Activated gamma-delta T cell treated with Interleukin-2 at 50 U/mL for 16 hours (primary cell): Measurements from ENCODE around the gene TAOK2.
"Not testable (repeated sequence)": the region's sequence is repeated elsewhere in the genome, so short reads cannot be mapped to it uniquely, and the experiment has no call there.

Experiments used
- DNase-seq: peaks from one replicate; pipeline ENCODE4 v3.0.0-alpha.2; 2020

TAOK2 gene

DNA sequence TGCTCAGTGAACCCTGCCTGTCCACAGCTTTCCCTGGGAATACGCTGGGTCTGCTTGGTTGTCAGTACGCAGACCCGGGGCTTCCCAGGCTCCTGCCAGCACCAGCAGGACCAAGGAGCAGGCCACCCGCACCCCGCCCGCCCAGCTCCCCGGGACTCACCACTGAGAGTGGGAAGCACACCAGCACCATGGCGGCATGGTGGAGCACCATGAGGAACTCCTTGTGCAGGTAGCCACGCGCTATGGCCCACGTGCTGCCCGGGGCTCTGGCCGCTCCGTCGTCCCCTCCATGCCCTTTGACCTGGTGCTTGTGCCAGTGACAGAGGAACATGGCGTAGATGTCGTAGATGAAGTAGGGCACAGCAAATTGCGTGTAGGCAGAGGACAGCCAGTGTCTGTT is 52.8 kb downstream of the TAOK2 start:
- DNase-seq: no peak

DNA sequence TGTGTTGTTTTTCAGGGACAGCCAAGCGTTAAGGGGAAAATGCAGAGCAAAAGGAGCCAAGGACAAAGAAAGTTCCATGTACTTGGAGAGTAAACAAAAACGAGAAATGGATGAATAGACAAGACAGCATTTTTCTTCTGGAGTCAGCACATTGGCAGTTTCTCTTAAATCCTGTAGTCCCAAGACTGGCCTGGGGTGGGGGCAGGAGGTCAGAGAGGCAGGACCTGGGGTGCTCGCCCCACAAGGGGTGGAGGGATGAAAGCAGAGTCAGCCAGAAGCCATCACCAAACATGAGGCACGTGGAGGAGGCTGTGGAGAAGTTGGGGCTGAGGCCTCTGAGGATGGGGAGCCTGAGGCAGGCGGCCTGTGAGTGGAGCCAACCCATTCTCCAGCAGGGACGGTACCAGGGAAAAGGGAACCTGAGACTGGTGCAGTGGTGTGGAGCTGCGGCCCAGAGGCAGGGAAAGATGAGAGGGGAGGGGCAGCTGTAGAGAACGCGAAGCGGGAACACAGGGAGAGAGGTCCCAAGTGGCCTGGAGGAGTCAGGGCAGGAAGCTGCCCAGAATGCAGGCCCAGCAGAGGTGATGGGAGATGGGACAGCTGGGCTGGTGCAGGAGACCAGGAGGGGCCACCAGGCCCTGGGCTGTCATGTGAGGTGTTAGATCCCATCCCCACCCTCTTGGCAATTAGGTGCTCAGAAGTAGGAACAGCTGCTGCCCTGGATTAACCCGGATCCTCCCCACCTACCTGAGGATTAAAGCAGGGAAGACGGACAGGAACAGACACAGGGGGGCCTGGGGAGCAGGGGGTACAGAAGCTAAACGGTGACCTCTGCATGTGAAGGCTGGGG is 54.1 kb downstream of the TAOK2 start:
- DNase-seq: no peak

DNA sequence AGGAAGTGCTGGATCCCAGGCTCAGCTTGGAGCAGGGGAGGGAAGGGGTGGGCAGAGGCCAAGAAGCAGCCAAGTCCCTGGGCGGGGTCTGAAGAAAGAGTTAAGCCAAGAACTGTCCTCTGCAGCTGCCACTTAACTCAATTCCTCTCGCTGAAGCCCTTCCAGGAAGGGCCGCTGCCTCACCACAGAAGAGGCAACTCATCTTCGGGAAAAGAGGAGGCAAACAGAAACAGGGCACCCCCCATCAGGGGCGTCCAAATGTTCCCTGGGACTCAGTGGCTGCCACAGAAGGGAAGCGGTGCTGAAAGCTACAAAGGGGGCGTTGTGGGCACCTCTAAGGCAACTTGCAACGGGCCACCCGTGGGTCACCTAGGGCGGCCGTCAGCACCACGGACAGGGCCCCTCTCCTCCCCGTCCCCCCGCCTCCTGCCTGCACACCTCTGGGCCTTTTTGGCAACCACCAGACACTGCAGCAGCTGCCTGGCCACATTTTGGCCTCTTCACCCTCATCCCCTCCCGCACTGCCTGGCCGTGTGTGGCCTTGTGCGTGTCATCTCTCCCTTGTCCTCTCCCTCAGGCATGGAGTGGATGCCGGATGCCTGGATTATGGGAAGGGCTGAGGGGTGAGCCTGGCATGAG is 54.9 kb downstream of the TAOK2 start:
- DNase-seq: no peak

DNA sequence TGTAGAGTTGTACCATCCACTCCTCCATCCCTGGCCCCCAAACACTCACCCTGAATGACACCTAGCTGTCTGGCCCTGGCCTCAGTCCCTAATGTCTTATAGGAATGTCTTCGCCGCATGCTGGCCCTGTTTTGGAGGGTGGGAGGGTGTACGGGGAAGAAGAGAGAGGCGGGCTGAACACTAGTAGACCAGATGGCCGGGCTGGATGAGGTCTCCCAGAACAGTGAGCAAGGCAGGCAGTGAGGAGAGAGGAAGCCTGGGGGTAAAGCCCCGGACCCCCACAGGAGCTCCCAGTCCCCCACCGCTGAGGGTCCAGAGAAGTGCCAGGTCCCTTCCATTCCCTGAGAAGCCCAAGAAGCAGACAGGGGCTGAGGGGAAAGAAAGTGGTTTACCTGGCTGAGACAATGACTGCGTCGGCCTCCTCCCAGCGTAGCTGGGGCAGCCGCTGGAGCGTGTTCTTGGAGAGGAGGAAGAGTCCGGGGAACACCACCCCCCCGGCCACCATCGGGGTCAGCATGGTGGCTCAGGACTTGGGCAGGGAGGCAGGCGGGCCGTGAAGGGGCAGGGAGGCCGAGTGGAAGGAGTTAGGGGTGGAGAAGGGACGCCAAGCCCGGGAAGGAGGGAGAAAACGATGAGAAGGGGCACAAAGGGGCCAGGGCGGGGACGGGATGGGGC is 56.5 kb downstream of the TAOK2 start:
- DNase-seq: no peak

DNA sequence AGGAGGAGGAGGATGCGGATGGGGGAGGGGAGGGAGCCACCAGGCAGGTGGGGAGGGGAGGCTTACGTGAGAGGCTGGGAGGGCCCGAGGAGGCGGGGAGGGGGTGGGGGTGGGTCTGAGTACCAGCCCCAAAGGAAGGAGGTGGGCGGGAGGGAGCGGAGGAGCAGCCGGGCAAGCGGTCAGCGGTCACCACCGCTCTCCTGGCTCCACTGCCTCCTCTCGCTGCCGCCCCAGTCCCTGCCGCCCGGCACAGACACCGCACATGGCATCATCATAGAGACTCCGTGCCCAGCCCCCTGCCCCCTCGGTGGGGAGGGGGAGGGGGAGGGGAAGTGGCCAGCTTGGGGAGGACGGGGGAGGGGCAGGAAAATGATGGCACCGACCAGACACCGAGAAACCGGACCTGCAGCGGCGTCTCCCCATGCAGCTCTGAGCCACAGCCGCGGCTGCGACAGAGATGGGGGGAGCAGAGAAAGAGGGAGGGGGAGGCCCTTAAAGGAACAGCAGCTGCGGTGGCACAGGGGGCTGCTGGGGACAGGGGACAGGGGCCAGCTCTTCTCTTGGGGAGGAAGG is 57.3 kb downstream of the TAOK2 start, which contains the start of gene TLCD3B:
TLCD3B (minus strand) TSS at position 431 of the 573 bp plus-strand sequence. CDS start 744 bp downstream, outside the sequence.
- DNase-seq: no peak

DNA sequence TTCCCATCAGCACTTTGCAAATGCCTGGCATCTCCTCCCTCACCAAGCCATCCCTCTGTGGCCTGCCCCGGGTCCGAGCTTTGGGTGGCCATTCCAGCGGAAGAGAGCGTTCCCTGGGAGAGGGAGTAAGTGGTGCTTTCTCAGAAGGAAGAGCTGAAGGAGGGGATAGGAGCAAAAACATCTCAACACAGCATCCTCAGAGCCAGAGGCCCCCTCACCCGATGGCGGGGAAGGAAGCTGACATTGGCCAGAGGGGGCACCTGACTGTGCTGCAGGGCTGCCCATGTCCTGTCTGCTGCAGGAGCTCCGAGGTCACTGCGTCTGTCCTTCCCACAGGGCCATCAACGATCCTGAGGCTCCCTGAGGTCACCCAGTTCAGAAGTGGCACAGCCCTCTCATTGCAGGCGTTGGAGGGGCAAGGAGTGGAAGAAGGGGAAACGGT is 57.8 kb downstream of the TAOK2 start:
- DNase-seq: no peak

DNA sequence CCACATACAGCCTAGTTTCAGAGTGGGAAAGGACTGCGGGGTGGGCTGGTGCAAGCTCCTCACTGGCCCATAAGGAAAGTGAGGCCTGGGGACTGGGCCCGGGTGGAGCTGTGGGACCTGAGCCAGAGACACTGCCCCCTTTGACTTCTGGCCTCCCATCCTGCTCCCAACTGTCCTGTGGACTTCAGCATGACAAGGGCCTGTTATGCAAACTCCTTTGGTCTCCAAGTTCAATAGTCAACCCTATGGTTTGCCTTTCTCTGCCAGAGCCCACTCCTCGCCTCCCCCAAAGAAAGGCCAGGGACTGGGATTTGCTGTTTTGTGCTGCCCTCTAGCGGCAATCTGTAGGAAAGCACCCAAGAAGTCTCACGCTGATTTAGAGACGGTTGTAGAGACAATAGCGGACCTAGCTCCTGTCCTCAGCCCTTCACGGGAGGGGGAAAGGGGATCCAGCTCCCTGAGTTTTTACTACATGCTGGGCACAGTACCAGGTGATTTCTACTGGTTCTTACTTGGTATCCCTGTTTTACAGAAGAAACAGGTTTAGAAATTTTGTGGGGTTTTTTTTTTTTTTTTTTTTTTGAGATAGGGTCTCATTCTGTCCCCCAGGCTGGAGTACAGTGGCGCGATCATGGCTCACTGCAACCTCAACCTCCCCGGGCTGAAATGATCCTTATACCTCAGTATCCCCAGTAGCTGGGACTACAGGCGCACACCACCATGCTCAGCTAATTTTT is 58.6 kb downstream of the TAOK2 start:
- peak; percentile 52 for DNase-seq

DNA sequence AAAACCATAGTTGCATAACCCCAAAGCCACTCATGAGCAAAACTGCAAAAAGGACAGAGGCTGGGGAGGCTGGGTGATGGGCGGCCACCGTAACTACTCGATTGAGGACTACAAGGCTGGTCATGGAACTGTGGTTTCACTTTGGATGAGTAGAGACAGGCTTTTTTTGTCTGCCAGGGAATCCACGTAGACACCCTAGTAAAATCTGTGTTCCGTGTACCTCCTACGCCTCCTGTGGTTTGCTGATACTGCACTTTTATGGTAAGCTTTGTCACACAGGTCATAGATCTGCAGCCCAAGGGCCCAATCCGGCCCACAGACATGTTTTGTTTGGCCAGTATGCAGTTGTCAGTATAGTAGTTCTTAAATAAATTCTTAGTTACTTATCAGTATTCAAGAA is 59.6 kb downstream of the TAOK2 start:
- DNase-seq: no peak

DNA sequence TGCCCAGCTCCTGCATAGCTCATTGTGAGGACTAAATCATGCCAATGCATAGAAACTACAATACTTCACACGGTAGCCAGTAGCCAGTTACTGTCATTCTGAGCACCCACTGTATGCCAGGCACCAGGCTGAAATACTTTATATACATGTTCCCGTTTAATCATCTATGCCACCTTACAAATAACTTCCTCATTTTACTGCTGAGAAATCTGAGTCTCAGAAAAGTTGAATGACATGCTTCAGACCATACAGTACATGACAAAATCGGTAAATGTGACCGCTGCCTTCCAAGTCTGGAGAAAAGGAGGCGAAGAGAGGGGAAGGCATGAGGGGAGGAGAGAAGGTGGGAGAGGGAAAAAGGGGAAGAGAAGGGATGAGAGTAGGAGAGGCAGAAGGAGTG is 66.6 kb downstream of the TAOK2 start:
- DNase-seq: no peak

DNA sequence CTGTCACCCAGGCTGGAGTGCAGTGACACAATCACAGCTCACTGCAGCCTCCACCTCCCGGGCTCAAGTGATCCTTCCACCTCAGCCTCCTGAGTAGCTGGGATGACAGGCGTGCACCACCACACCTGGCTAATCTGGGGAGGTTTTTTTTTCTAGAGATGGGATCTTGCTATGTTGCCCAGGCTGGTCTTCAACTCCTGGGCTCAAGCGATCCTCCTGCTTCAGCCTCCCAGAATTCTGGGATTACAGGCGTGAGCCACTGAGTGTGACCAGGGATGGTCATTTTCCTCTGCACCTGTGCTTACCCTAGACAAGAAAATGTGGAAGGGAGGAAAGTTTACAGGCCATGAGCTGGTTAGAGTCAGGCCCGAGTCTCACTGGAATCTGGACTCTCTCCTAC is 67.0 kb downstream of the TAOK2 start:
- not testable (repeated sequence) for DNase-seq

DNA sequence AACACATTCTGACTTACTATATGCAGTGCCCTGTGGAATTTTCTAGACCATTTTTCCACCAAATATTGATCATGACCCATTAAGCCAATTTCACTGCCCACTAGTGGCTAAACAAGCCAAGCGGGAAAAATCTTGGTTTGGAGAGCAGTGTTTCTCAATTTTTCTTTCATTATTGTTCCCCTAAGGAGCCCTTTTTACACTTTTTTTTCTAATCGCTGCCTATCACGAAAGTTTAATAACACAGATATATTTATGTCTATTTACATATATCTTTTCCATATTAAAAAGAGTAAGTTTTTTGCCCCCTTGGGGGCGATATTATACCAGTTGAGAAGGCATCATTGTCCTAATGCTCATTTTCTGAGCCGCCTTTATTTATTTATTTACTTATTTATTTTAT is 68.2 kb downstream of the TAOK2 start:
- no peak for DNase-seq
